DMS53 (cell line): ENCODE results near the gene HGFAC.

Source experiments
- DNase-seq: peaks from one replicate; lab custom pipeline; 2025; lab: John Stamatoyannopoulos, UW

The HGFAC gene

DNA sequence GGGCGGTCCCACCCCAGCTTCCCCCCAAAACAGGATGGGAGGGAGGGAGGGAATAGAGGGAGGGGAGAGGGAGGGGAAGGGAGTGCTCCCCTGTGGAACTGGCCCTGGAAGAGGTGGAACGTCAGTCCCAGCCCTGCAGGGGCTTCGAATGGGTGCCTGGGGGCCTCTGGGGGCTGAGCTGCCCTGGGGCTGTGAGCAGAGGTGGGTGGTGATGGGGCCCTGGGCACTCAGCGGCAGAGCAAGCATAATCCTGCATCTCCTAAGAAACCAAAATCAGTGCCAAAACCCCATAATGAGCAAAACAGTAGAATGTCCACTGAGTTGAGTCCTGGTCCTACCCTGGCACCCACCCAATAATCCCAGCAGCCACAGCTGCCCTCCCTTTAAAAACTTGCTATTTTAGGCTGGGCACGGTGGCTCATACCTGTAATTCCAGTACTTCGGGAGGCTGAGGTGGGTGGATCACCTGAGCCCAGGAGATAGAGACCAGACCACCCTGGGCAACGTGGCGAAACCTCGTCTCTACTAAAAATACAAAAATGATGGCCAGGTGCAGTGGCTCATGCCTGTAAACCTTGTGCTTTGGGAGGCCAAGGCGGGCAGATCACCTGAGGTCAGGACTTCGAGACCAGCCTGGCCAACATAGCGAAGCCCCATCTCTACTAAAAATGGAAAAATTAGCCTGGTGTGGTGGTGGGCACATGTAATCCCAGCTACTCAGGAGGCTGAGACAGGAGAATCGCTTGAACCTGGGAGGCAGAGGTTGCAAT is 32.4 kb downstream of the HGFAC start:
- no peak for DNase-seq

DNA sequence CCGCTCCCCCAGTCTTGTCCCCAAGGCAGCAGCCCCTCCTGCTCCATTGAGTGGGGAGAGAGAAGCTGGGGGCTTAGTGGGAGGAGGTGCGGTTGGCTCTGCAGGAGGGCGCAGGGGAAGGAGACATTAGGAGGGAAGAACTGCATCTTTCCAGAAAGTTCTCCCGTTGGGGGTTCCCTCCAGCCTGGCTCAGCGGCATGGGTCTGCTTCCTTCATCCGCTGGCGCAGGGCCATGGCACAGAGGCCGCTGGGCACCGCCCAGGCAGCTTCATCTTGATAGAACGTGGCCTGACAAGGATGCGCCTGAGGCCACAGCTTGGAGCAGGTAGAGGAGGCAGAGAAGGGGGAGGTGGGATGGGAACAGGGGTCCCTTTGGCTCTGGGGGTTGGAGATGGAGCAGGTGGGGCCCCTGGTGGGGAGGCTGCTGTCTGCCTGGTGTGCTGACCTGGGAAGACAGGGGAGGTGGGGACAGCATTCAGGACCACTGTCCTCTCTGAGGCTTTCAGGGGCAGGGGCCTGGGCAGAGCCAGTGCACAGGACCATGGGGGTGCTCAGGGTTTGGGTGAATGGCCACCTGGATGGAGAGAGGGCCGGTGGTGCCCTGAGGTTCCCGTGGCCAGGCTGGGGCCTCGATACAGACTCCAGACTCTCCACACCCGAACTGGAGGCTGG is 33.4 kb downstream of the HGFAC start:
- no peak for DNase-seq

DNA sequence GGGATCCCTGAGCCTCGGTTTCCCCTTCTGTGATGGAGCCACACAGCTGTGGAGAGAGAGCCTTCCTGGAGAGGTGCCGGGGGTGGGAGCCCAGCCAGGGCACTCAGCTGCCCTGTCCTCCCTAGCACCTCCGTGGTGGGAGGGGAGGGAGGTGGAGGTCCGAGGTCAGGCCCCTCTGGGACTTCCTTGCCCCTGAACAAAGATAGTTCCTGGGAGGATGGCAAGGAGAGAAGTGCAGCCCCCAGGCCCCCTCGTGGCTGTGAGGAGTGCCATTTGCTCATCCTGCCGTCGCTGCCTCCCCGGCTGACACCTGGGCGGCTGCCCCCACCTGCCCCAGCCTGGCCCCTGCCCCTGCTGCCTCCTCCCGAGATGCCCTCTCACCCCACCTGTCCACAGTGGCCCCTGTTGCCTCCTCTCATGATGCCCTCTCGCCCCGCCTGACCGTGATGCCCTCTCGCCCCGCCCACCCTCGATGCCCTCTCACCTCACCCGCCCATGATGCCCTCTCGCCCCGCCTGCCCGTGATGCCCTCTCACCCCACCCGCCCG is 34.0 kb downstream of the HGFAC start:
- DNase-seq = no peak

DNA sequence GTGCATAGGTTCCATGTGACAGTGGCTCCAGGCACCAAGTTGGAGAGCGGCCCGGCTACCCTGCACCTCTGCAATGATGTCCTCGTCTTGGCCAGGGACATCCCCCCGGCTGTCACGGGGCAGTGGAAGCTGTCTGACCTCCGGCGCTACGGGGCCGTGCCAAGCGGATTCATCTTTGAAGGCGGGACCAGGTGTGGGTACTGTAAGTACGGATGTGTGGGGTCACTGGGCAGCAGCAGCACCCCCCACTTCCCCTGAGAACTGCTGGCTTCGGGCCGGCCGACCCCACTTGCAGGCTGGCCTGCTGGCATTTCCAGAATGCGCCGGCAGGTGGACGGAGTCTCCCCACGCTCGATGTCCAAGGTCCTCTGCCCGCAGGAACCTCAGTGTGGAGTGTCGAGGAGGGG is 34.6 kb downstream of the HGFAC start:
- no peak for DNase-seq

DNA sequence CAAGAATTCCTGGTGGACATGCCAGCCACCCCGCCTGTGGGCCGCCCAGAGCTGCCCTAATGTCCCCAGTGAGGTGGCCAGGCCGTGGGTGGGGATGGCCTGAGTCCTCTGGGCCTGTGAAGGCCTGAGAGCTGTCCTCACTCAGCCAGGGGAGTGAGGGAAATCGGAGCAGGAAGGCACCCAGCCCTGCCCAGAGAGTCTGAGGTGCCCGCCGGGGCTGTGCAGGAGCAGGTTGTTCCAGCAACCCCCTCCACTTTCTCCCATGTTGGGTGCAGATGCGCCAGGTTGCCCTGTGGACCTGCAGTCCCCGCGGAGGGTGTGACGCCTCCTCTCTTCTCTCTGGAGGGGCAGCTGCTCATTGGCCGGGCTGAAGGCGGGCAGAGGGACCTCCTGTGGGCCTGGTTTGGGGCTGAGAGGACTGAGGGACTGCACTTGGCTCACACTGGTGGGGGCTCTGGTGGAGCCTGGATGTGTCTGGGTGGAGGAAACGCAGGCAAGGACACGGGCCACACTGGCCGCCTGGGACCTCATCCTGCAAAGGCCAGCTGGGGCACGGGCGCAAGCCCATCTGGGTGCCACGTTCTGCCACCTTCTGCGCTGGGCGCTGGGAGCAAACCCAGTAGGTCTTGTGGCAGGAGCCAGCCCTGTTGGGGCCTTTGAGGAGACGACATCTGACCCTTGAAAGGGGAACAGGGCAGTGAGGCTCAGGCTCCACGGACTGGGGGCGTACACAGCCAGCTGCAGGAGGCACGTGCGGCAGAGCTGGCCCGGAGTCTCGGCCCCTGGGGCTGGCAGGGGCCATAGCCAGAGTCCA is 35.4 kb downstream of the HGFAC start:
- no peak for DNase-seq

DNA sequence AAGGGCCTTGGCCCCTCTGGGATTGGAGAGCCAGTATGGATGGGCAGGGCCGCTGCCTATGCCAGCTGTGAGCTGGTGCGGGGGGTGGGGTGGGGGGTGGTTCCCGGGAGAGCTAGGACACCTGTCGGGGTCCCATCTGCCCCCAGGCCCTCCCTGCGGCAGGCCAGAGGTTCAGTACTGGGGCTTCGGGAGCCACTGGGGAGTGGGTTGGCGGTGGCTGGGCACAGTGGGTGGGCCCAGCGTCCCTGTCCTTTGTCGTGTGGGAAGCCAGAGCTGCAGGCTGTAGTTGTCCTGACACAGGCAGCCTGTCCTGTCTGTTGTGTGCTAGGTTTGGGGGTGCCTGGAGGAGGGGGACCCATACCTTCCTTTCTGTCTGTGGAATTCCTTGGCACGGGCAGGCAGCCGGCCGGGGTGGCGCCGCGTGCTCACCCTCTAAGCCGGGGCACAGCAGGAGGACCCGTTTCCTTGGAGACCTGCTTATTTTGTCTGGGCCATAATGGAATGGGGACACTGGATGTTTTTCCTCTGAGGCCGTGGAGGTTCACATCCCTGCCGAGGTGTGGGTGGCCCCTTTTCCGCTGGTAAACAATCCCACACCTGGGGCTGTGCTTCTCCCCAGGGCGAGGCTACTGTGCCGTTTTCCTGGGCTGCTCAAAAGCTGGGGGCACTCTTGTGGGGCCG is 36.1 kb downstream of the HGFAC start:
- no peak for DNase-seq

DNA sequence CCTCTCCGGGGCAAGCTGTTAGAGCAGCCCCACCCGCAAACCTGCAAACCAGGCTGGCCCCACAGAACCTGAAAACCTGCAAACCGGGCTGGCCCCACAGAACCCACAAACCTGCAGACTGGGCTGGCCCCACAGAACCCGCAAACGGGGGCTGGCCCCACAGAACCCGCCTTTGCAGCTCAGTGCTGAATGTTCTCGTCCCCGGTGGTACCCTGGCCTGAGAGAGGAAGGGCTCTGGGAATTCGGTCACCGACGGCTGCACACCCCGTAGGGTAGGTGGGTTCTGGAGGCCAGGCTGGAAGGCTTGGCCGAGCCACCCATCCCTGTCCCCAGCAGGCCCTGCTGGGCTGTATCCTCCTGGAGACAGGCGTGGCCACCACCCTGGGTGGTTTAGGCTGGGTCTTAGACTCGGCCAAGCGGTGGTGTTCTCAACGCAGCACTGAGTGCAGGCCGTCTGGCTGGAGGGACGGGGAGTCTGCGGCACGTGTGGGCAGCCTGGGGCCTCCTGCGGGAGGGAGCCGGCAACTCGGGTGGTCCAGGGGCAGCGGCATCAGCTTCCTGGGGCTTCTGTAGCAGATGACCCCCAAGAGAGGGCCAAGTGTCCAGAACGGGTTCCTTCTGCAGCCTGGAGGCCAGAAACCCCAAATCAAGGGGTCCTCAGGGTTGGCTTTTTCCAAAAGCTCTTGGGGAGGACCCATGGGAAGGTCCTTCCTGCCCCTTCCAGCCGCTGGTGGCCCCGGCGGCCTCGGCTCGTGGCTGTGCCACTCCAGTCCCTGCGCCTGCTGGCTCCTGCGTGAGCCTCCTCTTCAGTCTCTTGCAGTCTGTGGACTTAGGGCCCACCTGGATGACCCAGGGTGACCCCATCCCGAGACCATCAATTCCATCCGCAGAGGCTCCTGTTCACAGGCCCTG is 36.9 kb downstream of the HGFAC start:
- DNase-seq = no peak

DNA sequence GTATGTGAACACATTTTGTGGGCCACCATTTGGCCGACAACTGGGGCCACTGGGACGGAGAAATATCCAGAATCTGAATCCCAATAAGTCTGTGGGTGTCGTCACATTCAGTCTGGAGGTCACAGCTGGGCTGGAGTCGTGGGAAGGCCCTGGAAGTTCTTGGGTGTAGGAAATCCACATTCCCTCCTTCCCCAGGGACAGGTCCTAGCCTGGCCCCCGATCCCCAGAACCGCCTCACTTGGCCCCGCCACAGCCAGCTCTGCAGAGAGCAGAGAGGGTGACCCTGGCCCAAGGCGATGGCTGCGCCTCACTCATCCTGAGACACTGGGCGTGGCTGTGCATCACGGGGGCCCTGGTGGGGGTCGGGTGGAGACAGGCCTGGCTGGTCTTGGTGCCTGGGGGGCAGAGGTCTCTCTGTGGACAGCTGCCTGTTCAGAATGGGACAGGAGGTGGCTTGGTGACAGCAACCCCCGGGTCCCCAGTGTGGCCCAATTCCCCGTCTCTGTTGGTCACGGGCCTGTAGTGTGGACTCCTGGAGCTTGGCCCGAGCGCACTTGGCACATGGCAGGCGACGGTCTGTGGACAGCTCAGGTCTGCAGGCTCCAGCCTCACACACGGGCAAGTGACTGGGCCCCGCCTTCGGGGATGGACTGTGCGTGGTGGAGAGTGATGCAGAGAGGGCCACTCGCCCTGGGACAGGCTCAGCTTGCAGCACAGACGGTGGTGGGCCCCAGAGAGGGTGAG is 37.8 kb downstream of the HGFAC start:
- no peak for DNase-seq

DNA sequence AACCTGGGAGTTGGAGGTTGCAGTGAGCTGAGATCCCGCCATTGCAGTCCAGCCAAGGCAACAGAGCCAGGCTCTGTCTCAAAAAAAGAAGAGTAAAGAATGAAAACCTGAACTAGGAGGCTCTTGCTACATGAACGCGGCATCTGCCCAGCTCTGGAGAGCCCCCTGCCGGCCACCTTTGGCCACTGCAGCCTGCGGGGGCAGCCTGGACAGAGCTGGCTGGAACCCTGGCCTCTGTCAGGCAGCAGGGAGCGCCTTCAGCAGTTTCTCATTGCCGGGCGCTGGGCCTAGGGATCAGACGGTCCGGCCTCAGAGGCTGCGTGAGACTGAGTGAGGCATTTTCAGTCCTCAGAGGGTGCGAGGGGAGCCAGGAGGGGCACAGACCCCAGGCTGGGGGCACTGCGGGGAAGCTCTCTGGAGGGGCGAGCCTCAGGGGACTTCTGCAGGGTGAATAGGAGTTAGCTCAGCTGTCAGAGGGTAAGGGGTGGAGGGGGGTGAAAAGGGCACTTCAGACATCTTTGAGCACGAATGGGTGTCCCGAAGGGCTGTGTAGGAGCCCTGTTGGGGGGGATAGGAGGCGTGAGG is 38.9 kb downstream of the HGFAC start:
- peak; percentile 89 for DNase-seq

DNA sequence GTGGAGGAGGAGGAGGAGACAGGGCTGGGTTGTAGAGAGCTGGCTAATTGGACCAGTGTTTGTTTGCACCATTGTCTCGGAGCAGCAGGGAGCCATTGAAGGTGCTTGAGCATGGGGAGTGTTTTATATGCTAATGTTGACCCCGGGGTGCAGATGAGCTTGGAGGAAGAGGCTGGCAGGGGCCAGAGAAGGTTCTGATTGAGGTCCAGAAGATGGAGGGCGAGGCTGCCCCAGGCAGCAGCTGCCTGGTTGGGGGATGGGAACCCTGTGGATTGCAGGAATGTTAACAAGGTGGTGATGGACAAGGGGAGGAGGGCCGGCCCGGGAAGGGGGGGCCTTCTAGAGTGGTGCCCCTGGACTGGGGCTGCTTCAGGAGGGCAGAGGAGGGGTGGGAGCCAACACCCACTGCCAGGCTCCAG is 39.4 kb downstream of the HGFAC start:
- DNase-seq = peak; percentile 51

DNA sequence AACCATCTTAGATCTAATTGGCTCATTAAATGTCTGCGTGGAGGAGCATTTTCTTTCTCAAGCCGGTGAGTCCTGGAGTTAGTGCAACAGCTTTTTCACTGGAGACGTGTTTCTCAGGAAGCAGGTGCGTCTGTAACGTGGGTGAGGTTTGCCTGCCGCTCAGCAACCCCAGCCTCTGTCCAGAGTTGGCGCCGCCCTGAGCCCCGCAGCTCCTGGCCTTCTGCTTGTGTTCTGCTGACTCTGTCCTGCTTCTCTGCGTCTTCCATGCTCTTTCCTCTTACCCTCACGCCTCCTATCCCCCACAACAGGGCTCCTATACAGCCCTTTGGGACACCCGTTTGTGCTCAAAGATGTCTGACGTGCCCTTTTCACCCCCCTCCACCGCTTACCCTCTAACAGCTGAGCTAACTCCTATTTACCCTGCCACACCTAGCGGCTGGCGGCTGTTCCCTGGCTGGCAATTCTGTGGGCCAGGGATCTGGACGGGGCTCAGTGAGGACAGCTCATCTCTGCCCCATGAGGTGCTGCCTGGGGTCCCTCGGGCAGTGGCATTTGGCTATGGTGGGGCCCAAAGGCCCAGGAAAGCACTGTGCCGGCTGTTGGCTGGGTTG is 40.1 kb downstream of the HGFAC start:
- peak; percentile 73 for DNase-seq

DNA sequence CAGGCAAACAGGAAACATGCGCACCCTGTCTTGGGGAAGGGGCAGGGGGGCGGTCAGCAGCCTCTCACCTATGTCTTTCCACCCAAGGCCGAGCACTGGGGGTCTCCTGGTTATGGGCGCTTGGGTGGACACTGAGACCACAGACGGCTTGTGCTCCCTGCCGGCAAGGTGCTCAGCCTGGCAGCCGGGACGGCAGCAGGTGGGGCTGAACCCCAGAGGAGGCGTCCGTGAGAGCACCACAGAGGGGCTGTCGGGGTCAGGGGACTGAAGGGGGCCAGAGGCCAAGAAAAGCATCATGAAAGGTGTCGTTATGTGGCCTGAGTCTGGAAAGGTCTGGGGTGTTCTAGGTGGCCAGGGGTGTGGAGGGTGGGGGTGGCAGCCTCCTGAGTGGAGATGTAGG is 40.9 kb downstream of the HGFAC start:
- DNase-seq = no peak

DNA sequence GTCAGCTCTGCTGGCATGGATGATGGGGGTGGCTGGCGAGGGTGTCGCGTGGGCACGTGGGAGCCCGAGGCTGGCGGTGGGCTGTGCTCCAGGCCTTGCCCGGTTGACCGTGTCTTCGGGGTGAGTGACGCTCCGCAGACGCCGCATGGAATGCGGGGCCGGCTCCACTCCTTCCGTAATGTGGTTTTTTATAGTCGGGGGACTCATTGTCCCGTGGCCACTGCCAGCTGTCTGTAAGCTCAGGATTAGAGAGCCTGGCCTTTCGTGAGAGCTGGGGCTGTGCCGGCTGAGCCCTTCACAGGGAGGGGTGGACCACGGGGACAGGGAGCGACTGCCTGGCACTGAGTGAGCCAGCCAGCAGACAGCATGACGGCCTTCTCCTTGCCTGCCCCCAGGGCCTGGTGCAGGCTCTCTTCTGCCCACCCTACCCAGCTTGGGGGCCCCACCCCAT is 41.7 kb downstream of the HGFAC start:
- peak; percentile 42 for DNase-seq

DNA sequence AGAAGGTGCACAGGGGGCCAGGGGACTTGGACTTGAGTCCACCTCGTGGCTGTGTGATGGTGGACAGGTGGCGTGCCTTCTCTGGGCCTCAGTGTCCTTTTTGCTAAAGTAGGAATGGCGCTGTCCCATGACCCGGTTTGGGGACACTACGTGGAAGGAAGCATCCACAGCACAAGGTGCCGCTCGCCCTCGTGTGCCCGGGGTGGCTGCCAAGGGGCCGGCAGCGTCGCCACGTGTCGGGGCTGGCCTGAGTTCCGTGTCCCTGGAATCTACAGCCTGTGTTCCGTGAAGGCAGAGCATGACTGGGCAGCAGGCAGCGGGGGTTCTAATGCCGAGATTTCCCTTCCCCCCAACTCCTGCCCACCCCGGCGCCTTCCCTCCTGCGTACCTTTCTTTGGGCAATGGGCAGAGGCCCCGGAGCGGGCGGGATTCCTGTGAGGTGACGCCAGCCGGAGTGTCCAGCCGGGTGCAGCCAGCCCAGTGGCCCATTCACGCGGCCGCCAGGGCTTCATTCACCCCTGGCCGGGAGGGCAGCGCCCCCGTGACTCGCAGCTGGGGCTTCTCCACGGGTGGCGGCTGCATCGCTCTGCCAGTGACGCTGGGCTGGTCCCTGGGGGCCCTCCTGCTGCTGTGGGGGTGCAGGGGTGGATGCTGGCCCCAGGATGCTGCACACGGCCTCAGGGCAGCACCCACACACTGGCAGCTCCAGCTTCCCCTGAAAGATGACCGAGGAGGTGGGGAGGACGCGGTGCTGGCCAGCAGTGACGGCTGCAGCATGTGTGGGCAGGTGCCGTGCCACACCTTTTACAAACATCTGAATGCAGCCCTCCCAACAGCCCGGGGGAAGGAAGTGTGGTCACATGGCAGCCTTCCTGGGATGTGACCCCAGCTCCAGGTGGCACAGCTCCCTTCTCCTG is 42.5 kb downstream of the HGFAC start:
- DNase-seq = peak; percentile 83

DNA sequence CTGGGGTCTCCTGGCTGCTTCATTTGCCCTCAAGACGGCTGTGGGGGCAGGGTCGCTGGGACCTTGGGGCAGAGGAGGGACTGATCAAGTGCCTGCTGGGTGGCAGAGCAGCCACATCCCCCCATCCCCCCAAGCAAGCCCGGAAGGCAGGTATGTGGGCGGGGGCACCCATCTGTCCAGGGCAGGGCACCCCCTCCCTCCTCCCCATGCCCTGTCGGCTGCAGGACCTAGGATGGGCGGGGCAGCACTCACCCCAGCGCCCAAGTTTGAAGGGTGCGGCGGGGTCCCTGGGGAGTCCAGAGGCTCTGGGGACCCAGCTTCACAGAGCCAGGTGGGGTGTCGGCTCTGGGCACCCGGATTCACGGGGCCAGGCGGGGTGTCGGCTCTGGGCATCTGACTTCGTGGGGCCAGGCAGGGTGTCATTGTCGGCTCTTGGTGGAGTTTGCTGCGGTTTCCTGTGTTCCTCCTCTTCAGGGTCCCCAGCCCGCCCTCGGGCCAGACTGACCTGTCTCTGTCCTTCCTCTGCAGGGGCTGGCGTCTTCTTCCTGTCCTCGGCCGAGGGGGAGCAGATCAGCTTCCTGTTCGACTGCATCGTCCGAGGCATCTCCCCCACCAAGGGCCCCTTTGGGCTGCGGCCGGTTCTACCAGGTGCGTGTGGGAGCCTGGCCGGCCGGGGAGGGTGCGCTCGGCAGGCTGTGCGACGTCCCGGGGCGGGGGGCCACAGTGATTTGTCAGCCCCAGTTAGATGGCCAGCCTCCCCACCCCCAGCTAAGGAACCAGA is 43.4 kb downstream of the HGFAC start:
- DNase-seq = peak; percentile 78

DNA sequence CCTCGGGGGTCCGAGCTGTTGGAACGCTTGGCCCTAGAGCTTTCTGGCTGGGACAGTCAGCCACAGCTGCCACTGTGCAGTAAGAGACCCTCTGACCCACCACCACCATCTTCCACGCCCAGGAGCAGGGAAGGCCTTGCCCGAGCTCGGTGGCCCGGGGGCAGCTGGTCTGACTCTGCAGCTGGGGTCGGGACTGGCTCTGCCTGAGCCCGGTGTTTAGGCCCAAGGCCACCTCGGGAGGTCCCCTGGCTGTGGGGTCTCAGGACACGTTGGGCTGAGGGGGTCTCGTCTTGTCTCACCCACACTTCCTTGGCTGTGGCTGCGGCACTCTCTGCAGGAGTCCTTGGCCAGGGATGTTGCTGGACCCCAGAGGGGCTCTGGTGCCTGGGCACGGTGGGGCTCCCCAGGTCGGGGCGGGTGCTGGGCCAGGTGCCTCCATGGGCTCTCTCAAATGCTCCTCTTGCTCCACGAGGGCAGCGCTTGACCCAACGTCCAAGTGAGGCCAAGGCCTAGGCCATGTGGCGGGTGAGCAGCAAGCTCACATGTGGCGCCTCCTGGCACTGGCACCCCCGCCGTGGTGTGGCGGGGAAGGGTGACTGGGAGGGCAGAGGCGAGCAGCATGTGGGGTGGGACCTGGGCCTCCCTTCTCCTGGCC is 44.2 kb downstream of the HGFAC start:
- no peak for DNase-seq
